GM12878 (cell line): ENCODE results near the gene NKX1-2. TPM values are rescaled to one million over a fixed set of nuclear protein-coding genes. Genes with fewer than 3 reads are reported as not detected.

Source experiments
- ATAC-seq: fragments of 200-7000 bp; cut with Tn5 transposase; 3 replicates; pipeline ENCODE4 v1.9.1; 2020; ENCODE audit warnings: mild to moderate bottlenecking, moderate library complexity
- BruUV-seq: library from RNA; stranded (reverse); fragments of 400-500 nt; replicated peaks from 2 replicates; lab custom pipeline; 2021; lab: Mats Ljungman, UMichigan
- CTCF ChIA-PET: fragments of 300-600 bp; sonication (Branson Sonifier 250); formaldehyde crosslinking; extraction: SDS; loops from one replicate; lab custom pipeline; 2021; ENCODE audit warnings: inconsistent platforms; lab: Yijun Ruan, JAX
- POLR2A ChIA-PET: fragments of 350-600 bp; formaldehyde crosslinking; extraction: SDS; loops from one replicate; lab custom pipeline; 2021; ENCODE audit warnings: inconsistent platforms; lab: Charles Lee
- RAD21 ChIA-PET: fragments of 300-600 bp; sonication (Branson Sonifier 250); formaldehyde crosslinking; loops from one replicate; lab custom pipeline; 2023; ENCODE audit warnings: antibody characterized with exemption; ENCODE audit not compliant: unreplicated experiment; lab: Charles Lee
- SMC1A ChIA-PET: fragments of 300-600 bp; sonication (Branson Sonifier 250); formaldehyde crosslinking; loops from one replicate; lab custom pipeline; 2023; ENCODE audit not compliant: unreplicated experiment, uncharacterized antibody; lab: Charles Lee
- DNase-seq: peaks from one replicate; pipeline ENCODE4 v3.0.0-alpha.2; 2011; ENCODE audit warnings: low read depth, low spot score
- FAIRE-seq: peaks from 3 replicates; lab custom pipeline; 2011; peaks lifted over from hg19 to GRCh38; lab: Jason Lieb, UNC
- H2AFZ ChIP-seq: 2 replicates; pipeline ENCODE4 v1.6.0; 2011; ENCODE audit warnings: low read depth, low read length, control low read depth; ENCODE audit not compliant: control insufficient read depth
- H3K27ac ChIP-seq: 2 replicates; pipeline ENCODE4 v1.5.1; 2011; ENCODE audit warnings: control low read depth; ENCODE audit not compliant: control insufficient read depth, insufficient read depth
- H3K27me3 ChIP-seq, 2 experiments: replicated peaks in 1 of 2; 2 replicates each; pipeline versions ENCODE4 v1.6.0 to v1.6.1; 2011; ENCODE audit warnings: low read length in 1 of 2; ENCODE audit not compliant: control insufficient read depth in 2 of 2, insufficient read depth in 2 of 2
- H3K36me3 ChIP-seq, 2 experiments: 2 replicates each; pipeline ENCODE4 v1.5.1; 2011; ENCODE audit warnings: low read length in 1 of 2; ENCODE audit not compliant: control insufficient read depth in 2 of 2, insufficient read depth in 2 of 2
- H3K4me1 ChIP-seq: 2 replicates; pipeline ENCODE4 v1.6.1; 2011; ENCODE audit warnings: mild to moderate bottlenecking, low read length, moderate library complexity, mixed read lengths; ENCODE audit not compliant: control insufficient read depth, insufficient read depth
- H3K4me2 ChIP-seq: 2 replicates; pipeline ENCODE4 v1.6.0; 2011; ENCODE audit warnings: control low read depth; ENCODE audit not compliant: control insufficient read depth, insufficient read depth
- H3K4me3 ChIP-seq: fragments of 200-600 bp; sonication (generic); 2 replicates; pipeline ENCODE4 v1.5.1; 2016
- H3K79me2 ChIP-seq: 2 replicates; pipeline ENCODE4 v1.6.0; 2011; ENCODE audit warnings: low read length; ENCODE audit not compliant: control insufficient read depth, insufficient read depth
- H3K9ac ChIP-seq: 2 replicates; pipeline ENCODE4 v1.8.0; 2011; ENCODE audit warnings: low read length, control low read depth, mixed read lengths; ENCODE audit not compliant: control insufficient read depth, insufficient read depth
- H3K9me3 ChIP-seq: replicated peaks from 3 replicates; pipeline ENCODE4 v1.5.1; 2011; ENCODE audit warnings: mild to moderate bottlenecking, low read length; ENCODE audit not compliant: control insufficient read depth, insufficient read depth
- H4K20me1 ChIP-seq: 2 replicates; pipeline ENCODE4 v1.6.0; 2011; ENCODE audit not compliant: control insufficient read depth, insufficient read depth
- CBX3 ChIP-seq: fragments of 200-600 bp; sonication (generic); IDR thresholded peaks from 2 replicates; pipeline ENCODE4 v1.6.1; 2016; ENCODE audit warnings: low read depth, borderline replicate concordance
- CBX5 ChIP-seq: sonication (generic); IDR thresholded peaks from 2 replicates; pipeline ENCODE4 v1.6.1; 2016; ENCODE audit warnings: low read depth, moderate library complexity, mild to moderate bottlenecking, inconsistent platforms
- KAT2A ChIP-seq: conservative IDR thresholded peaks from 2 replicates; pipeline ENCODE4 v1.6.1; 2011; ENCODE audit warnings: low read depth, low read length; ENCODE audit not compliant: control insufficient read depth
- NFYA ChIP-seq: IDR thresholded peaks from 2 replicates; pipeline ENCODE4 v1.6.1; 2011; ENCODE audit warnings: low read depth, mild to moderate bottlenecking, low read length, improper control_type of control experiment, borderline replicate concordance
- RBBP5 ChIP-seq: fragments of 200-600 bp; sonication (generic); conservative IDR thresholded peaks from 2 replicates; pipeline ENCODE4 v1.6.1; 2016
- SIX5 ChIP-seq: IDR thresholded peaks from 2 replicates; pipeline ENCODE4 v1.6.1; 2011; ENCODE audit warnings: mild to moderate bottlenecking, low read depth, low read length, moderate library complexity; ENCODE audit not compliant: severe bottlenecking
- SP1 ChIP-seq: IDR thresholded peaks from one replicate; pipeline ENCODE4 v1.6.1; 2011; ENCODE audit warnings: low read depth, low read length
- SPI1 ChIP-seq: IDR thresholded peaks from 2 replicates; pipeline ENCODE4 v1.6.1; 2011; ENCODE audit warnings: low read depth, mild to moderate bottlenecking, low read length, moderate library complexity, borderline replicate concordance; ENCODE audit not compliant: insufficient read depth
- SUPT20H ChIP-seq: IDR thresholded peaks from 2 replicates; pipeline ENCODE4 v1.6.1; 2011; ENCODE audit warnings: low read depth, mild to moderate bottlenecking, low read length, moderate library complexity, borderline replicate concordance; ENCODE audit not compliant: control insufficient read depth
- WGBS: methylation state at CpG from one replicate; pipeline ENCODE4 v1.1.6; 2016; ENCODE audit warnings: low lambda C conversion rate; ENCODE audit not compliant: insufficient replicate concordance, insufficient coverage; ENCODE audit errors: missing lambda C conversion rate; 5-methylcytosine and 5-hydroxymethylcytosine counted together
- in situ Hi-C: fragments of 300-500 bp; cut with MboI; formaldehyde crosslinking; loops from 9 replicates; pipeline ENCODE4 v1.14.3; 2018; ENCODE audit warnings: mixed read lengths
- intact Hi-C: fragments of 100-400 bp; cut with micrococcal nuclease; formaldehyde crosslinking; loops from one replicate; pipeline ENCODE4 v1.14.2; 2022; ENCODE audit not compliant: unreplicated experiment
- polyA plus RNA-seq, 11 experiments: library from polyadenylated mRNA; depleted of rRNA in 4 of 11; unstranded in 6 of 11; stranded (reverse) in 5 of 11; fragments of >200 nt; fragmentation: Nextera tagmentation in 4 of 11; fragmentation: Illumina TruSeq in 1 of 11; extraction: Ambion mirVana in 4 of 11; extraction: Trizol in 1 of 11; gene quantifications; 1 replicate in 1 of 11; 2 replicates in 10 of 11; pipeline versions ENCODE4 v1.2.1 to v1.2.3, GENCODE V29; 2011 to 2016; ENCODE audit warnings: inconsistent platforms in 2 of 11, missing spikeins in 2 of 11, low read depth in 1 of 11
- total RNA-seq, 4 experiments: library from RNA; depleted of rRNA in 3 of 4; stranded (reverse); fragments of >200 nt in 3 of 4; fragmentation: Illumina TruSeq in 1 of 4; extraction: Trizol in 1 of 4; gene quantifications; 2 replicates each; pipeline versions ENCODE4 v1.2.1 to v1.2.3, GENCODE V29; 2013 to 2021
- TF ChIP-seq, protein P1 (sequence below): IDR thresholded peaks from 2 replicates; pipeline ENCODE4 v1.6.1; 2012; ENCODE audit warnings: low read length, inconsistent platforms
- TF ChIP-seq, protein P2 (sequence below): fragments of 450-650 bp; IDR thresholded peaks from 2 replicates; pipeline ENCODE4 v1.6.1; 2014; ENCODE audit warnings: mild to moderate bottlenecking
- TF ChIP-seq, protein P3 (sequence below): fragments of 450-650 bp; IDR thresholded peaks from 2 replicates; pipeline ENCODE4 v1.6.1; 2017; ENCODE audit warnings: mild to moderate bottlenecking, low read depth, inconsistent platforms; ENCODE audit not compliant: poor library complexity, severe bottlenecking

NKX1-2 gene
- total and polyA plus RNA-seq, 10 of the 15 experiments (the other 5 are each of a cell fraction or from before 2014, with no cell fraction given) = not detected

DNA sequence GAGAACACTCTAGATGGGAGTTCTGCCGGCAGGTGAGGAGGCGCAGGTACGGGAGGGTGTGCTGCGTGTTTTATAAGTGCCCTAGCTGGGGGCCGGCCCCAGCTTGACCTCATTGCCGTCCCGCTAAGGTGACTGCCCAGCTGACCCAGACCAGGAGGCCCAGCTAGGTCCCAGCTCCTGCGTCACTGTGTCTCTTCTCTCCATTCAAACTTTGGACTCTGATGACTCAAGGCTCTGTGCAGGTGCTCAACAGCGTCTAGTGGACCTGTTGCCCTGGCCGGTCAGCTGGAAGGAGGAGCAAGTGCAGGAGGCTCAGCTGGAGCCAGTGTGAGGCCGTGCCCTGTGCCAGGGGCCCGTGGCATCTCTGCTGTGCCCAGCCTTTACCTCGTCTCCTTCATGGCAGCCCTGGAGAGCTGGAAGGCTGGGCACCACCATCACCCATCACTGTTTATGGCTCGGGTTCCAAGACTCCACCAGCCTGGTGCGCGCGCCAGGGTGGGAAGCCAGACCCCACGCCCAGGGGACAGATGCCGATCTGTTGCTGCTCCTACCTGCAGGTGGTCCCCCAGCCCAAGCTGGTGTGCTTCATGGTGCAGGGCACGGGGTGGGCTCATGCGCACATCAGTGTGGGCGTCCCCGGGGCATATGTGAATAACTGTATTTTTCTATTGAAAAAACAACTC, 26.3 kb upstream of the NKX1-2 start:
- CTCF ChIA-PET = no interaction called here
- H3K36me3 ChIP-seq = no peaks in the 10 kb centered on the region
- POLR2A ChIA-PET = no interaction called here
- no peak overlapping the region for H3K4me3 ChIP-seq
- H3K27me3 ChIP-seq = no peaks in the 10 kb centered on the region
- H3K4me2 ChIP-seq = no peak overlapping the region
- H3K9ac ChIP-seq = no peak overlapping the region
- H3K4me1 ChIP-seq = no peaks in the 10 kb centered on the region
- no peak for ATAC-seq
- H3K9me3 ChIP-seq = no peaks in the 10 kb centered on the region
- in situ Hi-C loops = no loop called here
- BruUV-seq = no TSS peak
- FAIRE-seq = no peak
- H4K20me1 ChIP-seq = no peaks in the 10 kb centered on the region
- H3K27ac ChIP-seq = no peak overlapping the region
- intact Hi-C loops = no loop called here
- SMC1A ChIA-PET = no interaction called here
- H2AFZ ChIP-seq = no peak overlapping the region
- DNase-seq = no peak
- H3K79me2 ChIP-seq = no peaks in the 10 kb centered on the region
- RAD21 ChIA-PET = no interaction called here
- 78% methylated on average over 20 of the region's 23 CpGs for WGBS
- TF ChIP-seq KAT2A (no peak), SUPT20H (no peak), CBX5 (no peak)
- TF ChIP-seq, protein P1, sequence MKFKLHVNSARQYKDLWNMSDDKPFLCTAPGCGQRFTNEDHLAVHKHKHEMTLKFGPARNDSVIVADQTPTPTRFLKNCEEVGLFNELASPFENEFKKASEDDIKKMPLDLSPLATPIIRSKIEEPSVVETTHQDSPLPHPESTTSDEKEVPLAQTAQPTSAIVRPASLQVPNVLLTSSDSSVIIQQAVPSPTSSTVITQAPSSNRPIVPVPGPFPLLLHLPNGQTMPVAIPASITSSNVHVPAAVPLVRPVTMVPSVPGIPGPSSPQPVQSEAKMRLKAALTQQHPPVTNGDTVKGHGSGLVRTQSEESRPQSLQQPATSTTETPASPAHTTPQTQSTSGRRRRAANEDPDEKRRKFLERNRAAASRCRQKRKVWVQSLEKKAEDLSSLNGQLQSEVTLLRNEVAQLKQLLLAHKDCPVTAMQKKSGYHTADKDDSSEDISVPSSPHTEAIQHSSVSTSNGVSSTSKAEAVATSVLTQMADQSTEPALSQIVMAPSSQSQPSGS = no peak

DNA sequence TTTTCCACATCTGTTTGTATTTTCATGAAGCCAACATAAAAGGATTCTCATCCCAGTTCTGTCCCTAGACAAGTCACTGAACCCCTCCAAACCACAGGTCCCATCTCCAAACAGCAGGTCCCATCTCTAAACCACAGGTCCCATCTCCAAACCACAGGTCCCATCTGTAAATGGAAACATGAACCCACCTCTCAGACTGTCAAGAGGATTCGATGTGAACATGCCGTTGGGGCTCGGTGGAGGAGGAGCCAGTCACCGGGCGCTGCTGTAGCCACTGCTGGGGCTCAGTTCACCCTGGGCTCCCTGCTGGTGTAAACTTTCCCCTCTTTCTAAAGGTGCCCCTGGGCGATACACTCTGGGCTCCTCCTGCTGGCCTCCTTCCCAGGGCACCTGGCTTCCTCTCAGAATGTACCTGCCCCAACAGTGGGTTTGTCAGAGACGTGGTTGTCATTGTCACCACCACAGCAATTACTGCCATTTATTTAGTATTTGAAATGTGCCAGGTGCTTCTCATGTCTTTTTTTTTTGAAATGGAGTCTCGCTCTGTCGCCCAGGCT, 24.8 kb upstream of the NKX1-2 start:
- H3K79me2 ChIP-seq = no peaks in the 10 kb centered on the region
- RAD21 ChIA-PET = no interaction called here
- SMC1A ChIA-PET = no interaction called here
- no peaks in the 10 kb centered on the region for H4K20me1 ChIP-seq
- DNase-seq = no peak
- no peaks in the 10 kb centered on the region for H3K9me3 ChIP-seq
- CTCF ChIA-PET = interaction anchor here (1.1 kb wide), 1 partner anchor 13 kb away, joined by 4 read pairs; the partner anchor contains the start of gene LHPP
- H3K4me2 ChIP-seq = no peak overlapping the region
- no peaks in the 10 kb centered on the region for H3K36me3 ChIP-seq
- POLR2A ChIA-PET = no interaction called here
- 90% methylated on average over 8 of the region's 9 CpGs for WGBS
- no peaks in the 10 kb centered on the region for H3K27me3 ChIP-seq
- H2AFZ ChIP-seq = no peak overlapping the region
- no TSS peak for BruUV-seq
- intact Hi-C loops = no loop called here
- H3K9ac ChIP-seq = no peak overlapping the region
- no peak overlapping the region for H3K4me3 ChIP-seq
- FAIRE-seq = no peak
- no peak for ATAC-seq
- no peaks in the 10 kb centered on the region for H3K4me1 ChIP-seq
- no peak overlapping the region for H3K27ac ChIP-seq
- in situ Hi-C loops = no loop called here
- TF ChIP-seq SP1 (no peak), CBX3 (no peak), NFYA (no peak), SPI1 (no peak), RBBP5 (no peak), SIX5 (no peak)
- TF ChIP-seq, protein P2, sequence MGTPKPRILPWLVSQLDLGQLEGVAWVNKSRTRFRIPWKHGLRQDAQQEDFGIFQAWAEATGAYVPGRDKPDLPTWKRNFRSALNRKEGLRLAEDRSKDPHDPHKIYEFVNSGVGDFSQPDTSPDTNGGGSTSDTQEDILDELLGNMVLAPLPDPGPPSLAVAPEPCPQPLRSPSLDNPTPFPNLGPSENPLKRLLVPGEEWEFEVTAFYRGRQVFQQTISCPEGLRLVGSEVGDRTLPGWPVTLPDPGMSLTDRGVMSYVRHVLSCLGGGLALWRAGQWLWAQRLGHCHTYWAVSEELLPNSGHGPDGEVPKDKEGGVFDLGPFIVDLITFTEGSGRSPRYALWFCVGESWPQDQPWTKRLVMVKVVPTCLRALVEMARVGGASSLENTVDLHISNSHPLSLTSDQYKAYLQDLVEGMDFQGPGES = no peak
- TF ChIP-seq, protein P3, sequence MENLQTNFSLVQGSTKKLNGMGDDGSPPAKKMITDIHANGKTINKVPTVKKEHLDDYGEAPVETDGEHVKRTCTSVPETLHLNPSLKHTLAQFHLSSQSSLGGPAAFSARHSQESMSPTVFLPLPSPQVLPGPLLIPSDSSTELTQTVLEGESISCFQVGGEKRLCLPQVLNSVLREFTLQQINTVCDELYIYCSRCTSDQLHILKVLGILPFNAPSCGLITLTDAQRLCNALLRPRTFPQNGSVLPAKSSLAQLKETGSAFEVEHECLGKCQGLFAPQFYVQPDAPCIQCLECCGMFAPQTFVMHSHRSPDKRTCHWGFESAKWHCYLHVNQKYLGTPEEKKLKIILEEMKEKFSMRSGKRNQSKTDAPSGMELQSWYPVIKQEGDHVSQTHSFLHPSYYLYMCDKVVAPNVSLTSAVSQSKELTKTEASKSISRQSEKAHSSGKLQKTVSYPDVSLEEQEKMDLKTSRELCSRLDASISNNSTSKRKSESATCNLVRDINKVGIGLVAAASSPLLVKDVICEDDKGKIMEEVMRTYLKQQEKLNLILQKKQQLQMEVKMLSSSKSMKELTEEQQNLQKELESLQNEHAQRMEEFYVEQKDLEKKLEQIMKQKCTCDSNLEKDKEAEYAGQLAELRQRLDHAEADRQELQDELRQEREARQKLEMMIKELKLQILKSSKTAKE = no peak
